NCI-H1417 (cell line): ENCODE results near the gene TMEM43.

ENCODE experiments used
- DNase-seq, 3 experiments: peaks; one replicate each; lab custom pipeline; 2025; lab: John Stamatoyannopoulos, UW

Gene TMEM43

DNA sequence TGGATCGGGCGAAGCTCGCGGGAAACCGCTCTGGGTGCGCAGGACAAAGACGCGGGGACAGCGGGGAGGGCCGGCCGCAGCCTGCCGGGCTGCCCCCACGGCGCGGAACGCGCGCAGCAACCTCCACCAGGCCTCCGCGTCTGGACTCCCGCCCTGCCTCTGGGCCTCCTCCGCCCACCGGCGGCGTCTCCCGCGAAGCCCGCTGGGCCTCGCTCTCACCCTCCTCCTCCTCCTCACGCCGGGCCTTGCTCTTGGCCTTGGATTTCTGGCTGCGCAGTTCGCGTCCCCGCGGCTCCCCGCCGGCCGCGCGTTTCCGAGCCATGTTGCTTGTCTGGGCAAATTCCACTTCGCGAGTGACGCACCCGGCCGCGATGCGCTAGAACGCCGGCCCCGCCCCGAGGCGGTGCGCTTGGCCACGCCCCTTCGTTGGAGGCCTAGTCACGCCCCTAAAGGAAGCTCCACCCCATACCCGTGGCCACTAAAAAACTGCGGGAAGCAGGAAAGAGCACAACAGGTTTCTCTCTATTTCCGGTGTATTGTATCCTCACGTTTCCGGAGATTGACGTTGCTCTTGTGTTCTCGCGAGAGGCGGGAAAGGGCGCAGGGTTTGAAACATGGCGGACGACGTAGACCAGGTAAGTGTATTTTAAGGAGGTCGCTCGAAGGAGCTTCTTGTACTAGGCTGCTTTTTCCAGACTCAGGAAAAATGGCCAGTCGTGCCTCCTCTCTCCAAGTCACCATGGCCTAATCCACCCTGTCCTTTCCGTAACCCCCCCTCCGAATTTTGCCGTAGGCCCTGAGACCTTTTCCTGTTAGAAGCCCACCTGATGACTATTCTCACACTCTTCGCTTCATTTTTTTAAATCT lies 53.6 kb downstream of the TMEM43 start, which contains the start of the genes LSM3 and XPC:
Gene LSM3 (plus strand): TSS at position 571 of the 867 bp plus-strand sequence. CDS start 44 bp downstream, at position 615.
Gene XPC (minus strand): TSS at position 355 of the 867 bp plus-strand sequence. CDS start 33 bp downstream, at position 322.
- DNase-seq = peak; percentile 92 to 98 (median 96)

DNA sequence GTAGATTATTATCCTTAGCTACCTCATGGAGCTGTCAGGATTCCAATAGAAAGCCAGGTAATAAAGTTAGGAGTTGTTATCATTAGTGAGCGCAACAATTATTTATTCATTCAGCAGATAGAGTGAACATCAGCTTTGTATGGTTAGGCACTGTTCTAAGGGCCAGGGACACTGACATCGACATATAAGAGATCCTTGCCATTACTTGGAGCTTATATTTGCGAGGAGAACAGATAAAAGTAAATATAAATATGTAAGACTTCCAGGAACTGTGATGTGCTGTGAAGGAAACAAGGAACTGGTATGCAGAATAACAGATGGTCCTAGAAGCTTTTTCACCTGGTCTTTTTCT lies 54.2 kb downstream of the TMEM43 start:
- DNase-seq = no peak

DNA sequence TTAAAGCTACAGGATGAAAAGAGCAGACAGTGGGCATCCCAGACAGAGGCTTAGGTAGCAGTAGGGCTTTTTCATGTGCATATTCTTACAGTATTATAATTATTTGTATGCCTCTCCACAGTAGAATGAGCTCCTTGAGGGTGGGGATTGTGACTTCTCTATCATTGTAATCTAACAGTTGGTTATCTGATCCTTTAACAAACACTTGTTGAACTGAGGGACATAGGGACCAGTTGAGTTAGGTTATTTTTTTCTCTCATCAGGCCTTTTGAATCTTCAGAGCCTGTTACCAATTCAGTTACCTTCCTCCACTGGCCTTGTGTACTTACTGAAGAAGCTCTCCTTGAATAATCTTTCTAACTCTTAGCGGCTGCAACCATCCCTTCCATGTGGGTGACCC lies 54.9 kb downstream of the TMEM43 start:
- DNase-seq = no peak

DNA sequence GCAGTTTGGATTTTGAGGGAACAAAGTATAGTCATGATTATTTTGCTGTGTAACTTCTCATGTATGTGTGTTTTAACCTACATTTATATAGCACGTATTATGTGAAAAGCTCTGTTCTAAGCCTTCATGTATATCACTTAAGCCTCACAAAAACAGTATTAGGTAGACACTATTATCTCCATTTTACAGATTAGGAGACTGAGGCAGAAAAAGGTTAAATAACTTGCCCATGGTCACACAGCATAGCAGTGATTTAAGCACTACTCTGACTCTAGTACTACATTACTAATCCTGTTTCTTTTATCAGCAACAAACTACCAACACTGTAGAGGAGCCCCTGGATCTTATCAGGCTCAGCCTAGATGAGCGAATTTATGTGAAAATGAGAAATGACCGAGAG lies 56.4 kb downstream of the TMEM43 start:
- no peak for DNase-seq

DNA sequence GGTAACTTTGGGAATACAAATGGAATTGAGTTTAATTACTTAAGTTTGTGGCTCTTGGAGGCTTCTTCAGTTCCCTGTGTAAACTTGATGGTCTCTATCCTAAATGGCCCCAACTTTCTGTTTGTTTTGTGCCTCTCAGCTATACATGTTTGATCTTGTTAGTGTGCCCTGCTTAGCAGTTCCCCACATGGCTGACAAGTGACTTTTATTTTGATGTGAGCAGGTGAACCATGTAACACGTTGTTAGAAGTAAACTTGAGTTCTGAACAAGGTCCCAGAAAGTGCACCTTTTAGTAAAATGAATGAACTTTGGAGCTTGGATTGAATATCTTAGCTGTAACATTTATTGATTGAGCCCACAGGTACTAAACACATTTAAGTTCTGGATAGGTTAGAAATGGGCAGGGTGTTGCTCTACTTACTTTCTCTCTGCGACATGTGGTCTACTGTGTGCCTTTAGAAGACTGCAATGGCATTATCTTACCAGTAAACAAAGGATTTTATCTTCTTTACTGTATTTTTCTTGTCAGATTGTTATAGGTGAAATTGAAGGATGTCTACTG lies 58.2 kb downstream of the TMEM43 start:
- no peak for DNase-seq

DNA sequence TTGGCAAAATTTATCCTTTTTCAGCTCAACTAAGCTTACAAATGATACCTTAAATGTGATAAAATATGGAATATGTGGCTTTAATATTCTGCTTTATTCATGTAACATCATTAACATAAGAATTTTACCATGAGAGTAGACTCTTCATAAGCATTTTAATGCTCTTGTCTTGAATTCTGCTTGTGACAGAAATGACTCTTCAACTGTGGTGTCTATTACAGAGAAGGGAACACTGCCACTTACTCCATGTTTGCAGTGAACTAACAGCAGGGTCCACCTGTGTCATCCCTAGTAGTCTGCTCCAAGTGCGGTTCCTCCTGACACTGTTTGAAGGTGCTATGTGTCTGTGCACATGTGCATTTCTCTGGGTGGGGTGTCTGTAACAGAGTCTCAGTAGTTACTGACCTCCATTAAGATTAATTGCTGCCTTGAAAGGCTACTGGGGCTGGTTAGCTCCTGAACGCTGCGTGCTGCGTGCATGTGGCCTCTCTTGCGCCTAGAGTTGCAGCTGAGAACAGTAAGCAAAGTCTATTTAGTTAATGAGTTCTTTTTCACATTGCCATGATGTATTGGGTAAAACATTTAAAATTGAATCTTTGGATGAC lies 62.1 kb downstream of the TMEM43 start:
- DNase-seq = no peak

DNA sequence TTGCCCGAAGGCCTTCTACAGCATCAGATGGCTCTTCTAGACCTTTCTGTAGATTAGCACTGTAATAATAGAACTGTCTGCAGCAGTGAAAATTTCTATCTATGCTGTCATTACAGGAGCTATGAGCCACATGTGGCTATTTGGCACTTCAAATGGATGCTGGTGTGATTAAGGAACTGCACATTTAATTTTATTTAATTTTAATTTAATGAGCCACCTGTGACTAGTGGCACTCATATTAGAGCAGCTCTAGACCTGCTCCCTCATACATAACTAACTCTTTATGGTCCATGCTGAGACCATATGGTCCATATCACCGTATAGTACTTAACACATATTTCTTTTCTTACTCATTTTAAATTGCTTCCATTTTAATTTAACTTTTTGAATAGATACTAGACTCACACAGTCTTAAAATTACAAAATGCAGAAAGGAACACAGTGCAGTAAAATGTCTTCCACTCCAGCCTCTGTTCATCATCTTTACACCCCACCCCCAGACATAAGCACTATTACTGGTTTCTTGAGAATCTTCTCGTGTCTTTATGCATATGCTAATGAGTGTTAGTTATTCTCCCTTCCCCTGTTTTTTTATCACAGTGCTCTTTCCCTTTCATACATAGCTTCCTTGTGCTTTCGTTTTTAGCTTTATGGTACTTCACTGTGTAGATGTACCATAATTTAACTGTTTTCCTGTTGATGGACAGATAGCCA lies 63.3 kb downstream of the TMEM43 start:
- DNase-seq = no peak
